Fibroblast of lung (primary cell): ENCODE results near the gene DBT. TPM values are rescaled to one million over a fixed set of nuclear protein-coding genes. Genes with fewer than 3 reads are reported as not detected.
"Not testable (repeated sequence)": the region's sequence is repeated elsewhere in the genome, so short reads cannot be mapped to it uniquely, and the experiment has no call there.

Experiments
- DNase-seq, 2 donors: peaks; one replicate each; pipeline versions ENCODE4 v3.0.0 to v3.0.0-alpha.2; 2010; ENCODE audit warnings: low read depth in 2 of 2
- H2AFZ ChIP-seq: 2 replicates; pipeline ENCODE4 v1.5.1; 2012; ENCODE audit warnings: low read length, control low read depth, inconsistent platforms
- H3K27ac ChIP-seq: 2 replicates; pipeline ENCODE4 v1.5.1; 2011; ENCODE audit warnings: low read length, control low read depth; ENCODE audit not compliant: insufficient read depth
- H3K27me3 ChIP-seq: 2 replicates; pipeline ENCODE4 v1.5.1; 2011; ENCODE audit warnings: mild to moderate bottlenecking, low read length; ENCODE audit not compliant: control insufficient read depth, insufficient read depth
- H3K36me3 ChIP-seq: 2 replicates; pipeline ENCODE4 v1.5.1; 2011; ENCODE audit warnings: low read length; ENCODE audit not compliant: control insufficient read depth, insufficient read depth
- H3K4me1 ChIP-seq: 2 replicates; pipeline ENCODE4 v1.5.1; 2011; ENCODE audit warnings: low read length; ENCODE audit not compliant: control insufficient read depth, insufficient read depth; ENCODE audit errors: extremely low read depth
- H3K4me2 ChIP-seq: 2 replicates; pipeline ENCODE4 v1.5.1; 2011; ENCODE audit warnings: low read length, control low read depth; ENCODE audit not compliant: insufficient read depth; ENCODE audit errors: extremely low read depth
- H3K4me3 ChIP-seq, 4 experiments: fragments of 200-600 bp in 1 of 4; sonication (generic) in 1 of 4; replicated peaks in 1 of 4; 2 replicates each; pipeline ENCODE4 v1.5.1; 2011 to 2016; ENCODE audit warnings: low read length in 4 of 4, low read depth in 3 of 4, mild to moderate bottlenecking in 3 of 4, control low read depth in 2 of 4, inconsistent platforms in 1 of 4, mixed read lengths in 1 of 4; ENCODE audit not compliant: insufficient read depth in 1 of 4; ENCODE audit errors: control extremely low read depth in 1 of 4
- H3K79me2 ChIP-seq: 2 replicates; pipeline ENCODE4 v1.5.1; 2012; ENCODE audit warnings: mild to moderate bottlenecking, low read length, inconsistent platforms; ENCODE audit not compliant: control insufficient read depth, insufficient read depth
- H3K9ac ChIP-seq: 2 replicates; pipeline ENCODE4 v1.5.1; 2011; ENCODE audit warnings: mild to moderate bottlenecking, low read length, control low read depth; ENCODE audit not compliant: insufficient read depth
- H3K9me3 ChIP-seq: 2 replicates; pipeline ENCODE4 v1.5.1; 2012; ENCODE audit warnings: low read depth, low read length; ENCODE audit not compliant: control insufficient read depth, insufficient read depth
- H4K20me1 ChIP-seq: 2 replicates; pipeline ENCODE4 v1.5.1; 2011; ENCODE audit warnings: low read length; ENCODE audit not compliant: control insufficient read depth, insufficient read depth; ENCODE audit errors: extremely low read depth
- EZH2 ChIP-seq: IDR thresholded peaks from 2 replicates; pipeline ENCODE4 v1.5.1; 2012; ENCODE audit warnings: low read length, control low read depth, mild to moderate bottlenecking; ENCODE audit errors: missing control alignments
- polyA minus RNA-seq: library from RNA; depleted of rRNA, polyadenylated mRNA; stranded (reverse); fragments of >200 nt; gene quantifications from 2 replicates; pipeline ENCODE4 v1.2.3, GENCODE V29; 2011; ENCODE audit warnings: low replicate concordance
- polyA plus RNA-seq, 2 donors: library from polyadenylated mRNA; depleted of rRNA in 1 of 2; stranded (reverse) in 1 of 2; unstranded in 1 of 2; fragments of >200 nt; gene quantifications; 2 replicates each; pipeline ENCODE4 v1.2.1, GENCODE V29; 2011 to 2012; ENCODE audit warnings: missing spikeins in 1 of 2
- total RNA-seq: library from RNA; depleted of rRNA; stranded (reverse); fragments of >200 nt; gene quantifications from 2 replicates; pipeline ENCODE4 v1.2.1, GENCODE V29; 2014
- TF ChIP-seq, protein P1 (sequence below), 2 donors: IDR thresholded peaks in 1 of 2; conservative IDR thresholded peaks in 1 of 2; 1 replicate in 1 of 2; 2 replicates in 1 of 2; pipeline ENCODE4 v1.5.1; 2011 to 2012; ENCODE audit warnings: low read length in 2 of 2, control low read depth in 1 of 2, inconsistent platforms in 1 of 2, low read depth in 1 of 2, mild to moderate bottlenecking in 1 of 2

The DBT gene
- 5.4 and 7.9 TPM in 2 replicates for total RNA-seq
- 6.4 and 9.4 TPM in 2 replicates for polyA plus RNA-seq
- polyA plus RNA-seq (2012): 4.6 and 6.5 TPM in 2 replicates
- polyA minus RNA-seq: 0.78 and 1.9 TPM in 2 replicates

DNA sequence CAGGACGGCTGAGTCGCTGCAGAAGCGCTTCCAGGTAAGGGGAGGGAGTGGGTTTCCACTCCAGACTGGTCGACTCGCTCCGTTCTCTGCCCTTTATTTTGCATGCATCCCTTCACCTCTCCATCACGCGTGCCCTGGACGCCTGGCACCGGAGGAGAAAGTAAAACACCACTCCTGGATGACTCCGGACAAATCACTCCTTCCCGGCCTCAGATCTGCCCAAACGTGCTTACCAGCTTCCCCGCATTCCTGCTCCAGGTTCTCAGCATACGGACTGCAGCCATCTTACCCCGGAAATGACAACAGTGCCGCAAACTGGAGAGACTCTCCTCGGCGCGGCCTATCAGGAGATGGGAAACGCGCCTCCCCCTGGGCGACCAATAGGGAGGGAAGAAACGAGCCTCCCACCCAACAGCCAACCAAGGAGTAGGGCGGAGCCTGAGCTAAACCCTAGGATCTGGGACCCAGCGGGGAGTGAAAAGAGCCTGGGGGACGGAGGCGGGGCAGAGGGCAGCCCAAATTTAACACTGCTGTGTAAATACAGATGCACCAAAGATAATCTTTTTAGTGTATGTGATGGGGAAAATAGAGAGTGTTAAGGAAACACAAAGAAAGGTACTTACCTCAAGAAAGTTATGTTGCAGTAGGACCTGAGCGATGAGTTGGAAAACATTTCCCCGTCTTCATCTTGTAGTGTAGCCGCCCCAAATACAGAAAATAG is at the start of gene DBT:
DBT (minus strand) TSS at position 298 of the 721 bp plus-strand sequence; CDS start at position 284, 14 bp downstream.
- Histone ChIP-seq H3K27ac (peak within 1 kb of the TSS; percentile 88), H4K20me1 (no peaks in the 10 kb centered on the region), H3K4me2 (peak within 1 kb of the TSS; percentile 86), H2AFZ (peak within 1 kb of the TSS; percentile 95), H3K36me3 (no peaks in the 10 kb centered on the region), H3K9me3 (no peaks in the 10 kb centered on the region), H3K9ac (peak within 1 kb of the TSS; percentile 68), H3K79me2 (peaks cover 7% of the 10 kb centered on the region), H3K27me3 (no peaks in the 10 kb centered on the region), H3K4me3 (peak within 1 kb of the TSS; percentile 76 to 92 (median 80)), H3K4me1 (no peaks in the 10 kb centered on the region)
- DNase-seq: peak; percentile 94
- TF ChIP-seq, protein P1, sequence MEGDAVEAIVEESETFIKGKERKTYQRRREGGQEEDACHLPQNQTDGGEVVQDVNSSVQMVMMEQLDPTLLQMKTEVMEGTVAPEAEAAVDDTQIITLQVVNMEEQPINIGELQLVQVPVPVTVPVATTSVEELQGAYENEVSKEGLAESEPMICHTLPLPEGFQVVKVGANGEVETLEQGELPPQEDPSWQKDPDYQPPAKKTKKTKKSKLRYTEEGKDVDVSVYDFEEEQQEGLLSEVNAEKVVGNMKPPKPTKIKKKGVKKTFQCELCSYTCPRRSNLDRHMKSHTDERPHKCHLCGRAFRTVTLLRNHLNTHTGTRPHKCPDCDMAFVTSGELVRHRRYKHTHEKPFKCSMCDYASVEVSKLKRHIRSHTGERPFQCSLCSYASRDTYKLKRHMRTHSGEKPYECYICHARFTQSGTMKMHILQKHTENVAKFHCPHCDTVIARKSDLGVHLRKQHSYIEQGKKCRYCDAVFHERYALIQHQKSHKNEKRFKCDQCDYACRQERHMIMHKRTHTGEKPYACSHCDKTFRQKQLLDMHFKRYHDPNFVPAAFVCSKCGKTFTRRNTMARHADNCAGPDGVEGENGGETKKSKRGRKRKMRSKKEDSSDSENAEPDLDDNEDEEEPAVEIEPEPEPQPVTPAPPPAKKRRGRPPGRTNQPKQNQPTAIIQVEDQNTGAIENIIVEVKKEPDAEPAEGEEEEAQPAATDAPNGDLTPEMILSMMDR (conservative IDR thresholded peaks at IDR 0.05 in 1 of 2, IDR thresholded peaks at IDR 0.05 in 1 of 2; ENCODE audit: low read depth in 1 of 2, low read length in 2 of 2): no peak
- TF ChIP-seq EZH2: no peak

DNA sequence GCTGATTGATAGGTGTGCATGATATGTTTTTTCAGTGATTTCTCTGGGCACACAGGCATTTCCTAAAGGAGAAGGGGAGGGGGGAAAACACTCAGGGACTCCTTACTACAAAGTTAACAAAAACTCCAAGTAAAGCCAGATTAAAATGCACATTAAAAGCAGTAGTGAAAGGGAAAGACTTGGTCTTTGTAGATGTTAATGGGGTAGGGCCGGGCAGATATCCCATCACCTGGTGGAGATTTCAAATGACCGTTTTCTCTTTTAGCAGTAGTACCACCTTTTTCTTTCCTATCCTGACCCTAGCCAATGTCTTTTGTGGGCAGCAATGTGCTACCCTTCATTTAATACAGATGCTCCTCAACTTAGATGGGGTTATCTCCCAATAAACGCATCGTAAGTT is 48.9 kb upstream of the DBT start:
- Histone ChIP-seq H3K9me3 (no peaks in the 10 kb centered on the region), H3K36me3 (no peaks in the 10 kb centered on the region), H3K79me2 (no peaks in the 10 kb centered on the region), H4K20me1 (no peaks in the 10 kb centered on the region), H3K9ac (no peak overlapping the region), H3K4me3 (no peak overlapping the region), H2AFZ (no peak overlapping the region), H3K27me3 (no peaks in the 10 kb centered on the region), H3K4me2 (no peak overlapping the region), H3K4me1 (no peaks in the 10 kb centered on the region), H3K27ac (no peak overlapping the region)
- no peak for TF ChIP-seq EZH2
- TF ChIP-seq, protein P1 (conservative IDR thresholded peaks at IDR 0.05 in 1 of 2, IDR thresholded peaks at IDR 0.05 in 1 of 2; ENCODE audit: low read depth in 1 of 2, low read length in 2 of 2): no peak
- DNase-seq: no peak

DNA sequence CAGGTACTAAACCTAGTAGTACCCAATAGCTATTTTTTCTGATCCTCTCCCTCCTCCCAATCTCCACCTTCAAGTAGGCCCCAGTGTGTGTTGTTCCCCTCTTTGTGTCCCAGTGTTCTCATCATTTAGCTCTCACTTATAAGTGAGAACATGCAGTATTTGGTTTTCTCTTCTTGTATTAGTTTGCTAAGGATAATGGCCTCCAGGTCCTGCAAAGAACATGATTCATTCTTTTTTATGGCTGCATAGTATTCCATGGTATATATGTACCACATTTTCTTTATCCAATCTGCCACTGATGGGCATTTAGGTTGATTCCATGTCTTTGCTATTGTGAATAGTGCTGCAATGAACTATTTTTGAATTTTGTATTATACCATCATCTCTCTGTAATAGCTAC is 47.4 kb upstream of the DBT start:
- not testable (repeated sequence) for H3K27me3 ChIP-seq, H3K4me1 ChIP-seq, H3K4me3 ChIP-seq, H4K20me1 ChIP-seq, H2AFZ ChIP-seq, H3K36me3 ChIP-seq, H3K9me3 ChIP-seq, H3K27ac ChIP-seq, H3K9ac ChIP-seq, H3K4me2 ChIP-seq, H3K79me2 ChIP-seq, DNase-seq
